ENCODE data around the gene MIER2.
"Not testable (repeated sequence)": the region's sequence is repeated elsewhere in the genome, so short reads cannot be mapped to it uniquely, and the experiment has no call there.

Gene MIER2

GRCh38 chr19:280541-281009 is 64.0 kb downstream of the MIER2 start:
- peaks cover 47% of the 10 kb centered on the region for H3K36me3 ChIP-seq (ENCODE audit: control insufficient read depth, insufficient read depth, low read length)
- no peak overlapping the region for H3K27ac ChIP-seq (ENCODE audit: low read depth, low read length)
- H3K9ac ChIP-seq (ENCODE audit: low read length) = no peak overlapping the region
- no peak overlapping the region for H3K4me3 ChIP-seq (ENCODE audit: low read depth, low read length)
- peaks cover 26% of the 10 kb centered on the region for H3K4me1 ChIP-seq (ENCODE audit: control insufficient read depth, insufficient read depth, low read length)
- no peaks in the 10 kb centered on the region for H3K9me3 ChIP-seq (ENCODE audit: control insufficient read depth, insufficient read depth, low read depth, low read length)
- H3K27me3 ChIP-seq (ENCODE audit: control insufficient read depth, insufficient read depth, low read length) = no peaks in the 10 kb centered on the region; the same call in none of the 2 replicates

GRCh38 chr19:279656-280055 is 64.9 kb downstream of the MIER2 start:
- H3K27me3 ChIP-seq (ENCODE audit: control insufficient read depth, insufficient read depth, low read length) = no peaks in the 10 kb centered on the region; the same call in none of the 2 replicates
- H3K9ac ChIP-seq (ENCODE audit: low read length) = no peak overlapping the region
- peaks cover 45% of the 10 kb centered on the region for H3K36me3 ChIP-seq (ENCODE audit: control insufficient read depth, insufficient read depth, low read length)
- no peak overlapping the region for H3K4me3 ChIP-seq (ENCODE audit: low read depth, low read length)
- H3K27ac ChIP-seq (ENCODE audit: low read depth, low read length) = no peak overlapping the region
- H3K4me1 ChIP-seq (ENCODE audit: control insufficient read depth, insufficient read depth, low read length) = peaks cover 26% of the 10 kb centered on the region
- no peaks in the 10 kb centered on the region for H3K9me3 ChIP-seq (ENCODE audit: control insufficient read depth, insufficient read depth, low read depth, low read length)

DNA sequence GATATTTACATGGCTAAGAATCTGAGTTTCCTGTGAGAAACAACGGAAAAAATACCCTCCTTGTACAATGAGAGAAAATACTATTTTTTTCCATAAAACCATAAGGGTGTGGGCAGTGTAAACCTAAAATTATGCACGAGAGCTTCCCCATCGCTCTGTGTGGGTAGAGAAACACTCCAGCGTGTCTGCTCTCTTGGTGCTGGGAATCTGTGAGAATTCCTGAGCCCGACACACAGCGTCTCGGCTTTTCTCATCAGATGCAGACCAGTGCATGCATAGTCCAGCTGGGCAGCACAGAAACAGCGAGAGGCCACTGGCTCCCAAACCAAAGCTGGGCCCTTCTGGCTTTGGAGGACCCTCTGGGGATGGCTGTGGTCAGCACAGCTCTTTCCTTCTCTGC is 65.4 kb downstream of the MIER2 start:
- Histone ChIP-seq H3K9me3 (ENCODE audit: control insufficient read depth, insufficient read depth, low read depth, low read length) (no peaks in the 10 kb centered on the region), H3K36me3 (ENCODE audit: control insufficient read depth, insufficient read depth, low read length) (peaks cover 41% of the 10 kb centered on the region), H3K4me3 (ENCODE audit: low read depth, low read length) (no peak overlapping the region), H3K27me3 (ENCODE audit: control insufficient read depth, insufficient read depth, low read length) (no peaks in the 10 kb centered on the region; the same call in none of the 2 replicates), H3K27ac (ENCODE audit: low read depth, low read length) (no peak overlapping the region), H3K9ac (ENCODE audit: low read length) (no peak overlapping the region), H3K4me1 (ENCODE audit: control insufficient read depth, insufficient read depth, low read length) (peaks cover 26% of the 10 kb centered on the region)

DNA sequence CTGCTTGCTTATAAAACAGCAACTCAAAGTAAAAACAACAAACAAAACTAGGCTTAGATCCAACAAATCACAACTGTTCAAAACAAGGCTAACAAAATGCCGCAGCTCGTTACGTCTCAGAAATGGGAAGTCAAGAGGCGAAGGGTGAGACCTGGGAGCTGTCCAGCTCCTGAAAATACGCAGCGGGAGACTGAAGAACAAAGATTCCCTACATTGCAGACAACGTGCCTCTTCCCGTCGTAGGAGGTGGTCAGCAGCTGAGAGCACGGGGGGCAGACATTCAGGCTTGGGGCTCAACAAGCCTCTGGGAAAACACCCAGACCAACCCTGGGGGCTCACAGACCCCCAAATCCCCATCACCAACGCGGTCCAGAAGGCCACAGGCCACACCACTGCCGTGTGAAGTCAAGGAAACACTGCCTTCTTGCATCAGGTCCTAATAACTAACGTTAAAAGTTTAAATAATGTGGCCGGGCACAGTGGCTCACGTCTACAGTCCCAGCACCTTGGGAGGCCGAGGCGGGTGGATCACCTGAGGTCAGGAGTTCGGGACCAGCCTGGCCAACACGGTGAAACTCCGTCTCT is 66.9 kb downstream of the MIER2 start:
- peaks cover 23% of the 10 kb centered on the region for H3K4me1 ChIP-seq (ENCODE audit: control insufficient read depth, insufficient read depth, low read length)
- no peaks in the 10 kb centered on the region; the same call in none of the 2 replicates for H3K27me3 ChIP-seq (ENCODE audit: control insufficient read depth, insufficient read depth, low read length)
- H3K4me3 ChIP-seq (ENCODE audit: low read depth, low read length) = no peak overlapping the region
- no peak overlapping the region for H3K27ac ChIP-seq (ENCODE audit: low read depth, low read length)
- no peak overlapping the region for H3K9ac ChIP-seq (ENCODE audit: low read length)
- no peaks in the 10 kb centered on the region for H3K9me3 ChIP-seq (ENCODE audit: control insufficient read depth, insufficient read depth, low read depth, low read length)
- H3K36me3 ChIP-seq (ENCODE audit: control insufficient read depth, insufficient read depth, low read length) = peaks cover 27% of the 10 kb centered on the region

DNA sequence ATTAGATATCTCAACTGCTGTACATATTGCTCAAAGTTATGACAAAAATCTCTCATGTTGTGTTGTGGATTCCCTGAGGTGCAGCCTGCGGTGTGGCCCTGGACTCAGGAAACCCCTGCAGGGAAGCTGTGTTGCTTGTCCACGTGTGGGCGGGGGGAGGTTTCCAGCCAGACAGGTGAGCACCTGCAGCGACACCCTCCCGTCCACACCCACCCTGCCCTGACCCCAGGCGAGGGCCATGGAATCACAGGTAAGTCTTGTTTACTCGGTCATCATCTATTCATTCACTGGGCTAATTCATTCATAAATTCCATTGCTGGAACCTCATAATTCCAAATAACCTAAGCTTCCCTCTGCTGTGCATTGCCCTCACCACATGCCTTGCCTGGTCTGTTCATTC is 67.5 kb downstream of the MIER2 start:
- H3K9me3 ChIP-seq (ENCODE audit: control insufficient read depth, insufficient read depth, low read depth, low read length) = no peaks in the 10 kb centered on the region
- peaks cover 25% of the 10 kb centered on the region for H3K36me3 ChIP-seq (ENCODE audit: control insufficient read depth, insufficient read depth, low read length)
- H3K4me1 ChIP-seq (ENCODE audit: control insufficient read depth, insufficient read depth, low read length) = peaks cover 23% of the 10 kb centered on the region
- no peak overlapping the region for H3K27ac ChIP-seq (ENCODE audit: low read depth, low read length)
- H3K4me3 ChIP-seq (ENCODE audit: low read depth, low read length) = no peak overlapping the region
- H3K9ac ChIP-seq (ENCODE audit: low read length) = no peak overlapping the region
- H3K27me3 ChIP-seq (ENCODE audit: control insufficient read depth, insufficient read depth, low read length) = no peaks in the 10 kb centered on the region; the same call in none of the 2 replicates

GRCh38 chr19:275958-276646 is 68.5 kb downstream of the MIER2 start:
- H3K9ac ChIP-seq (ENCODE audit: low read length) = no peak overlapping the region
- peaks cover 19% of the 10 kb centered on the region for H3K4me1 ChIP-seq (ENCODE audit: control insufficient read depth, insufficient read depth, low read length)
- peaks cover 3% of the 10 kb centered on the region for H3K27me3 ChIP-seq (ENCODE audit: control insufficient read depth, insufficient read depth, low read length)
- no peak overlapping the region for H3K4me3 ChIP-seq (ENCODE audit: low read depth, low read length)
- H3K9me3 ChIP-seq (ENCODE audit: control insufficient read depth, insufficient read depth, low read depth, low read length) = no peaks in the 10 kb centered on the region
- H3K36me3 ChIP-seq (ENCODE audit: control insufficient read depth, insufficient read depth, low read length) = peaks cover 20% of the 10 kb centered on the region
- no peak overlapping the region for H3K27ac ChIP-seq (ENCODE audit: low read depth, low read length)

GRCh38 chr19:275000-275399 is 69.6 kb downstream of the MIER2 start:
- H3K9ac ChIP-seq (ENCODE audit: low read length) = no peak overlapping the region
- no peak overlapping the region for H3K4me3 ChIP-seq (ENCODE audit: low read depth, low read length)
- no peaks in the 10 kb centered on the region for H3K9me3 ChIP-seq (ENCODE audit: control insufficient read depth, insufficient read depth, low read depth, low read length)
- no peak overlapping the region for H3K27ac ChIP-seq (ENCODE audit: low read depth, low read length)
- peaks cover 11% of the 10 kb centered on the region for H3K36me3 ChIP-seq (ENCODE audit: control insufficient read depth, insufficient read depth, low read length)
- peaks cover 10% of the 10 kb centered on the region; the same call in 1 of the 2 replicates for H3K4me1 ChIP-seq (ENCODE audit: control insufficient read depth, insufficient read depth, low read length)
- H3K27me3 ChIP-seq (ENCODE audit: control insufficient read depth, insufficient read depth, low read length) = peaks cover 3% of the 10 kb centered on the region

DNA sequence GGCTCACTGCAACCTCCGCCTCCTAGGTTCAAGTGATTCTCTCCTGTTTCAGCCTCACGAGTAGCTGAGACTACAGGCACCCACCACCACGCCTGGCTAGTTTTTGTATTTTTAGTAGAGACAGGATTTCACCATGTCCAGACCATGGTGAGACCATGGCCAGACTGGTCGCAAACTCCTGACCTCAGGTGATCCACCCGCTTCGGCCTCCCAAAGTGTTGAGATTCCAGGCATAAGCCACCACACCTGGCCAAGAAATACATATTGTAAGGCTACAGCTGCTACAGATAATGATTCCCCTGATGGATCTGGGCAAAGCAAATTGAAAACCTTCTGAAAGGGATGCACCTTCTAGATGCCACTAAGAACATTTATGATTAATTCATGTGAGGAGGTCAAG is 71.2 kb downstream of the MIER2 start:
- no peak overlapping the region for H3K9ac ChIP-seq (ENCODE audit: low read length)
- H3K36me3 ChIP-seq (ENCODE audit: control insufficient read depth, insufficient read depth, low read length) = no peaks in the 10 kb centered on the region
- H3K4me3 ChIP-seq (ENCODE audit: low read depth, low read length) = no peak overlapping the region
- H3K4me1 ChIP-seq (ENCODE audit: control insufficient read depth, insufficient read depth, low read length) = peaks cover 10% of the 10 kb centered on the region; the same call in 1 of the 2 replicates
- no peak overlapping the region for H3K27ac ChIP-seq (ENCODE audit: low read depth, low read length)
- no peaks in the 10 kb centered on the region for H3K9me3 ChIP-seq (ENCODE audit: control insufficient read depth, insufficient read depth, low read depth, low read length)
- H3K27me3 ChIP-seq (ENCODE audit: control insufficient read depth, insufficient read depth, low read length) = peaks cover 4% of the 10 kb centered on the region

- Histone ChIP-seq H3K27ac (ENCODE audit: low read depth, low read length) (no peak overlapping the region), H3K4me3 (ENCODE audit: low read depth, low read length) (no peak overlapping the region), H3K27me3 (ENCODE audit: control insufficient read depth, insufficient read depth, low read length) (peaks cover 17% of the 10 kb centered on the region)
Measured at GRCh38 chr19:271856-272255, 72.7 kb downstream of the MIER2 start.

DNA sequence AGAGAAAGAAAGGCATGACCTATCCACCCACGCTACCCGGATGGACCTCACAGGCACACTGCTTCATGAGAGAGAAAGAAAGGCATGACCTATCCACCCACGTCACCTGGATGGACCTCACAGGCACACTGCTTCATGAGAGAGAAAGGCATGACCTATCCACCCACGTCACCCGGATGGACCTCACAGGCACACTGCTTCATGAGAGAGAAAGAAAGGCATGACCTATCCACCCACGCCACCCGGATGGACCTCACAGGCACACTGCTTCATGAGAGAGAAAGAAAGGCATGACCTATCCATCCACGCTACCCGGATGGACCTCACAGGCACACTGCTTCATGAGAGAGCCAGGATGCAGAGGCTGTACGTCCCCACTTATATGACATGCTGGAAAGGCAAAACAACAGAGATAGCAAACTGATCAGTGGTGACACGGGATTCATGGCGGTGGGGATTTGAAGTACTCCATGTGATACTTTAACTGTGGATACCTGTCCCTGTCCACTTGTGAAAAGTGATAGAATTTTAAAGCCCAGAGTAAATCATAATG is 73.8 kb downstream of the MIER2 start:
- not testable (repeated sequence) for H3K36me3 ChIP-seq (ENCODE audit: control insufficient read depth, insufficient read depth, low read length); H3K4me3 ChIP-seq (ENCODE audit: low read depth, low read length); H3K9ac ChIP-seq (ENCODE audit: low read length); H3K9me3 ChIP-seq (ENCODE audit: control insufficient read depth, insufficient read depth, low read depth, low read length); H3K4me1 ChIP-seq (ENCODE audit: control insufficient read depth, insufficient read depth, low read length); H3K27ac ChIP-seq (ENCODE audit: low read depth, low read length)
- H3K27me3 ChIP-seq (ENCODE audit: control insufficient read depth, insufficient read depth, low read length) = peaks cover 27% of the 10 kb centered on the region

More at GRCh38 chr19:271856-272255, 72.7 kb downstream of the MIER2 start:
- Histone ChIP-seq H3K36me3 (ENCODE audit: control insufficient read depth, insufficient read depth, low read length) (no peaks in the 10 kb centered on the region), H3K9ac (ENCODE audit: low read length) (no peak overlapping the region), H3K4me1 (ENCODE audit: control insufficient read depth, insufficient read depth, low read length) (0 out of 2 replicates have a peak, but pooled peaks cover under 1% of the 10 kb centered on the region), H3K9me3 (ENCODE audit: control insufficient read depth, insufficient read depth, low read depth, low read length) (no peaks in the 10 kb centered on the region)

DNA sequence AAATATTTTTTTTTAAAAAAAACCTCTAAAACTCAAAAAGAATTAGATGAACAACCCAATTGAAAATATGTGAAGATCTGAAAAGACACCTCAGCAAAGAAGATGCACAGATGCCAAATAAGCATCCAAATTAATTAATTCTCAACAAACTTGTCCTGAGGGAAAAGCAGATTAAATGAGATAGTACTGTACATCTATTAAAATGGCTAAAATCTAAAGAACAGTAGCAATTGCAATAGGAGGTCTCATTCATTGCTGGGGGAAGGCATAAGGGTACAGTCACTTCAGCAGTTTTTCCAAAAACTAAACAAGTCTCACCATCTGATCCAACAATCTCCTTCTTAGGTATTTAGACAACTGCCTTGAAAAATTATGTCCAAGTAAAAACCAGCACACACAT is 75.4 kb downstream of the MIER2 start:
- Histone ChIP-seq H3K36me3 (ENCODE audit: control insufficient read depth, insufficient read depth, low read length) (no peaks in the 10 kb centered on the region), H3K9me3 (ENCODE audit: control insufficient read depth, insufficient read depth, low read depth, low read length) (no peaks in the 10 kb centered on the region), H3K4me3 (ENCODE audit: low read depth, low read length) (no peak overlapping the region), H3K27ac (ENCODE audit: low read depth, low read length) (no peak overlapping the region), H3K4me1 (ENCODE audit: control insufficient read depth, insufficient read depth, low read length) (peaks cover 4% of the 10 kb centered on the region; the same call in 1 of the 2 replicates), H3K27me3 (ENCODE audit: control insufficient read depth, insufficient read depth, low read length) (peaks cover 43% of the 10 kb centered on the region), H3K9ac (ENCODE audit: low read length) (no peak overlapping the region)
